PC-9 (cell line): ENCODE measurements around the gene RAB31. TPM values are rescaled to one million over a fixed set of nuclear protein-coding genes. Genes with fewer than 3 reads are reported as not detected.

Experiments
- BruUV-seq: library from RNA; stranded (reverse); fragments of 400-500 nt; replicated peaks from 2 replicates; lab custom pipeline; 2021; lab: Mats Ljungman, UMichigan
- CTCF ChIA-PET: fragments of 300-600 bp; sonication (Branson Sonifier 250); formaldehyde crosslinking; loops from one replicate; lab custom pipeline; 2022; ENCODE audit warnings: antibody characterized with exemption; lab: Charles Lee
- POLR2A ChIA-PET: fragments of 300-600 bp; sonication (Branson Sonifier 250); formaldehyde crosslinking; loops from one replicate; lab custom pipeline; 2022; ENCODE audit warnings: antibody characterized with exemption; ENCODE audit not compliant: unreplicated experiment; lab: Charles Lee
- DNase-seq, 2 experiments: peaks; one replicate each; pipeline versions ENCODE4 v3.0.0 to v3.0.0-alpha.2; 2015 to 2022; ENCODE audit warnings: mixed read lengths in 1 of 2
- H2AFZ ChIP-seq: fragments of 200-600 bp; sonication (generic); 2 replicates; pipeline ENCODE4 v1.8.1; 2017; ENCODE audit warnings: antibody characterized with exemption
- H3F3A ChIP-seq: fragments of 200-600 bp; sonication (generic); 2 replicates; pipeline ENCODE4 v1.8.1; 2017; ENCODE audit warnings: antibody characterized with exemption, mild to moderate bottlenecking, low read depth; ENCODE audit not compliant: insufficient read depth
- H3K27ac ChIP-seq: fragments of 200-600 bp; sonication (generic); 2 replicates; pipeline ENCODE4 v1.6.1; 2016; ENCODE audit warnings: mixed run types
- H3K27me3 ChIP-seq: fragments of 200-600 bp; sonication (generic); 2 replicates; pipeline ENCODE4 v1.6.1; 2016; ENCODE audit warnings: low read depth, mixed run types; ENCODE audit not compliant: insufficient read depth
- H3K36me3 ChIP-seq: fragments of 200-600 bp; sonication (generic); 2 replicates; pipeline ENCODE4 v1.6.1; 2016; ENCODE audit warnings: low read depth, mixed run types
- H3K4me1 ChIP-seq: fragments of 200-600 bp; sonication (generic); replicated peaks from 2 replicates; pipeline ENCODE4 v1.6.1; 2016; ENCODE audit warnings: mixed run types; ENCODE audit not compliant: insufficient read depth
- H3K4me2 ChIP-seq: fragments of 200-600 bp; sonication (generic); 2 replicates; pipeline ENCODE4 v1.6.1; 2017; ENCODE audit warnings: mixed run types
- H3K4me3 ChIP-seq: fragments of 200-600 bp; sonication (generic); 2 replicates; pipeline ENCODE4 v1.6.1; 2016; ENCODE audit warnings: mixed run types
- H3K79me2 ChIP-seq: fragments of 200-600 bp; sonication (generic); 2 replicates; pipeline ENCODE4 v1.6.1; 2017; ENCODE audit warnings: low read depth, mixed run types
- H3K9me2 ChIP-seq: fragments of 200-600 bp; sonication (generic); 2 replicates; pipeline ENCODE4 v1.8.1; 2017; ENCODE audit warnings: mild to moderate bottlenecking; ENCODE audit not compliant: insufficient read depth
- H3K9me3 ChIP-seq: fragments of 200-600 bp; sonication (generic); 2 replicates; pipeline ENCODE4 v1.8.1; 2016; ENCODE audit warnings: low read depth; ENCODE audit not compliant: insufficient read depth
- H4K20me1 ChIP-seq: fragments of 200-600 bp; sonication (generic); 2 replicates; pipeline ENCODE4 v1.8.1; 2017; ENCODE audit not compliant: insufficient read depth
- CTCF ChIP-seq: fragments of 200-600 bp; sonication (generic); conservative IDR thresholded peaks from 2 replicates; pipeline ENCODE4 v1.6.1; 2017; ENCODE audit warnings: mixed run types, antibody characterized with exemption, mild to moderate bottlenecking, moderate library complexity
- EZH2 ChIP-seq: fragments of 200-600 bp; sonication (generic); IDR thresholded peaks from 2 replicates; pipeline ENCODE4 v1.8.0; 2017; ENCODE audit warnings: antibody characterized with exemption, low read depth
- intact Hi-C: fragments of 100-400 bp; cut with micrococcal nuclease; formaldehyde crosslinking; loops from one replicate; pipeline ENCODE4 v1.10.0; 2022; ENCODE audit not compliant: unreplicated experiment
- total RNA-seq: library from RNA; stranded (reverse); gene quantifications from 2 replicates; pipeline ENCODE4 v1.2.3, GENCODE V29; 2021

RAB31 gene
- total RNA-seq, 1 experiment from 2014 or later = 51.0 TPM

GRCh38 chr18:9716780-9717563, 8.9 kb downstream of the RAB31 start:
- H3K27me3 ChIP-seq = no peaks in the 10 kb centered on the region
- H4K20me1 ChIP-seq = no peaks in the 10 kb centered on the region
- H3K4me2 ChIP-seq = no peak overlapping the region
- TF ChIP-seq EZH2 = no peak
- TF ChIP-seq CTCF = no peak
- H3K4me3 ChIP-seq = no peak overlapping the region
- H3K4me1 ChIP-seq = peaks cover 35% of the 10 kb centered on the region
- ChIA-PET CTCF (no interaction called here), POLR2A (no interaction called here)
- peaks cover 27% of the 10 kb centered on the region for H3F3A ChIP-seq
- no peaks in the 10 kb centered on the region for H3K9me3 ChIP-seq
- 0 out of 2 replicates have a peak, but pooled peaks cover 9% of the 10 kb centered on the region for H3K36me3 ChIP-seq
- BruUV-seq = no TSS peak
- no peak for DNase-seq
- intact Hi-C loops = no loop called here
- peak overlapping the region; percentile 34; the same call in 1 of the 2 replicates for H3K27ac ChIP-seq
- peaks cover 87% of the 10 kb centered on the region for H3K79me2 ChIP-seq
- H2AFZ ChIP-seq = no peak overlapping the region
- no peaks in the 10 kb centered on the region for H3K9me2 ChIP-seq

- H3K27me3 ChIP-seq = no peaks in the 10 kb centered on the region
- H2AFZ ChIP-seq = no peak overlapping the region
- CTCF ChIA-PET = no interaction called here
- H3K27ac ChIP-seq = peak overlapping the region; percentile 76
- H4K20me1 ChIP-seq = no peaks in the 10 kb centered on the region
- DNase-seq = peak; percentile 78 to 82
- peaks cover 34% of the 10 kb centered on the region for H3F3A ChIP-seq
- no peak for TF ChIP-seq EZH2
- TF ChIP-seq CTCF = no peak
- BruUV-seq = no TSS peak
- H3K4me3 ChIP-seq = peak overlapping the region; percentile 24; the same call in 1 of the 2 replicates
- intact Hi-C loops = loop anchor here (1.0 kb wide), 1 partner anchor 10 kb away; no protein-coding TSS in a partner anchor
- H3K9me2 ChIP-seq = no peaks in the 10 kb centered on the region
- peak overlapping the region; percentile 69 for H3K4me2 ChIP-seq
- POLR2A ChIA-PET = no interaction called here
- H3K4me1 ChIP-seq = peaks cover 39% of the 10 kb centered on the region
- peaks cover 4% of the 10 kb centered on the region; the same call in 1 of the 2 replicates for H3K36me3 ChIP-seq
- no peaks in the 10 kb centered on the region for H3K9me3 ChIP-seq
- peaks cover 80% of the 10 kb centered on the region for H3K79me2 ChIP-seq
Measured at GRCh38 chr18:9719421-9719981, 11.4 kb downstream of the RAB31 start.

GRCh38 chr18:9720327-9720726, 12.2 kb downstream of the RAB31 start:
- Histone ChIP-seq H4K20me1 (no peaks in the 10 kb centered on the region), H3K4me3 (no peak overlapping the region; the same call in 1 of the 2 replicates), H3K27ac (peak overlapping the region; percentile 76), H3K9me2 (no peaks in the 10 kb centered on the region), H3F3A (peaks cover 34% of the 10 kb centered on the region), H3K4me1 (peaks cover 39% of the 10 kb centered on the region), H3K27me3 (no peaks in the 10 kb centered on the region), H3K9me3 (no peaks in the 10 kb centered on the region), H3K36me3 (peaks cover 4% of the 10 kb centered on the region; the same call in 1 of the 2 replicates), H3K4me2 (peak overlapping the region; percentile 69), H2AFZ (no peak overlapping the region), H3K79me2 (peaks cover 81% of the 10 kb centered on the region)
- intact Hi-C loops = loop anchor here (5.0 kb wide), 1 partner anchor 197 kb away; no protein-coding TSS in a partner anchor
- no TSS peak for BruUV-seq
- POLR2A ChIA-PET = no interaction called here
- no peak for TF ChIP-seq CTCF
- TF ChIP-seq EZH2 = no peak
- no peak for DNase-seq
- CTCF ChIA-PET = interaction anchor here (0.7 kb wide), 1 partner anchor 386 kb away, joined by 5 read pairs; no protein-coding TSS in a partner anchor
